PC-9 (cell line): Measurements from ENCODE around the gene ALLC.

Source experiments
- EZH2 ChIP-seq: fragments of 200-600 bp; sonication (generic); IDR thresholded peaks from 2 replicates; pipeline ENCODE4 v1.8.0; 2017; ENCODE audit warnings: antibody characterized with exemption, low read depth
- TF ChIP-seq, protein P1 (sequence below): fragments of 200-600 bp; sonication (generic); conservative IDR thresholded peaks from 2 replicates; pipeline ENCODE4 v1.6.1; 2017; ENCODE audit warnings: mixed run types, antibody characterized with exemption, mild to moderate bottlenecking, moderate library complexity

DNA sequence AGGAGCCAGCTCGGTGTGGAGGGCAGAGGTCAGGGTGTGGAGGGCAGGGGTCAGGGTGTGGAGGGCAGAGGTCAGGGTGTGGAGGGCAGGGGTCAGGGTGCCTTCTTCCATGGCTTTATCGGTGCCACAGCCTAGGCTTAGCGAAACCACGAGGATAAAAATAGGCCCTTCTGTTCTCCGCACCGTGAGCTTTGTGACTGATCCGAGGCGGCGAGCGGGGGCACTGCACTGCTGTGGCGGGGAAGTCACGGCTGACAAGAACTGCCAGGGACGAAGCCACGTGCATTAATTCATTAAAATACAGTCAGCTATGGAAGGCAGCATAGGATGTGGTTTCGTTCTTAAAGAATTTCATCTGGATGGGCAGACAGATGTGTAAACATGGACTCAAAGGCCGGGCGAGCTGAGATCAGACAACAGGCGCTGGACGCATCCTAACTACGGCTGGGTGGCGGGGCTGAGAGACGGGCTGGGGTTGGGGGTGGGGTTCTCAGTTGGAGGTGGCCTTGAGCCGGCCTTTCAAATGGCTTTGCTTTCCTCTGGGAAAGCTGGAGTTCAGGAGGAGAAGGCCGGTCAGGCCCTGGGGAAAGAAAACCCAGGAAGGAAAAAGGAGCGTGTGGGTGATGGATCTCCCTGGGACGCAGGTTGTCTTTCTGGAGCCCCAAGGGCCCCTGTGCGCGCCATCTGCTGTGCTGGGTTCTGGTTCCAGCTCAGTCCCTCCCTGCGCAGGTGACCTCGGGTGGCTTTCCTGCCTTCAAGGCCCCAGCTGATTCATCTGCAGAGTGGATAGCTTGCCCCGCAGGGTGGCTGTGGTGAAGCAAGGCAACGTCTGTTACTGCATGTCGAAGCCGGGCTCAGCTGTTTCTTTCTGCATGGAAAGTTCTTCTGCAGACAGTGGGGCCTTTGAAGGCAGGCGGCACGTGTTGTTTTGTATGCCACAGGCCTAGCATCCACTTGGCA, 958 bp upstream of the ALLC start:
- TF ChIP-seq, protein P1, sequence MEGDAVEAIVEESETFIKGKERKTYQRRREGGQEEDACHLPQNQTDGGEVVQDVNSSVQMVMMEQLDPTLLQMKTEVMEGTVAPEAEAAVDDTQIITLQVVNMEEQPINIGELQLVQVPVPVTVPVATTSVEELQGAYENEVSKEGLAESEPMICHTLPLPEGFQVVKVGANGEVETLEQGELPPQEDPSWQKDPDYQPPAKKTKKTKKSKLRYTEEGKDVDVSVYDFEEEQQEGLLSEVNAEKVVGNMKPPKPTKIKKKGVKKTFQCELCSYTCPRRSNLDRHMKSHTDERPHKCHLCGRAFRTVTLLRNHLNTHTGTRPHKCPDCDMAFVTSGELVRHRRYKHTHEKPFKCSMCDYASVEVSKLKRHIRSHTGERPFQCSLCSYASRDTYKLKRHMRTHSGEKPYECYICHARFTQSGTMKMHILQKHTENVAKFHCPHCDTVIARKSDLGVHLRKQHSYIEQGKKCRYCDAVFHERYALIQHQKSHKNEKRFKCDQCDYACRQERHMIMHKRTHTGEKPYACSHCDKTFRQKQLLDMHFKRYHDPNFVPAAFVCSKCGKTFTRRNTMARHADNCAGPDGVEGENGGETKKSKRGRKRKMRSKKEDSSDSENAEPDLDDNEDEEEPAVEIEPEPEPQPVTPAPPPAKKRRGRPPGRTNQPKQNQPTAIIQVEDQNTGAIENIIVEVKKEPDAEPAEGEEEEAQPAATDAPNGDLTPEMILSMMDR = no peak
- TF ChIP-seq EZH2 = no peak
